Measurements from ENCODE around the gene ADGRB2. TPM values are rescaled to one million over a fixed set of nuclear protein-coding genes. Genes with fewer than 3 reads are reported as not detected.

The ADGRB2 gene
- total and polyA plus RNA-seq, 12 donors, result 0.91 to 17.9 (median 8.6) TPM

- intact Hi-C loops (cut with DNase I), result no loop called here
- H3K4me3 ChIP-seq, result no peak overlapping the region
- TF ChIP-seq CTCF (IDR thresholded peaks at IDR 0.05), result no peak
- H3K27ac ChIP-seq, result no peak overlapping the region
- 94 to 95% methylated on average over 11 of the region's 11 CpGs for WGBS, 2 donors
- ATAC-seq, result no peak
- no peaks in the 10 kb centered on the region for H3K9me3 ChIP-seq
- no peak for DNase-seq
- H3K27me3 ChIP-seq, result peaks cover 0 to 42% (median 24%) of the 10 kb centered on the region in 7 donors
- H3K36me3 ChIP-seq, result no peaks in the 10 kb centered on the region
- peaks cover 3 to 21% (median 13%) of the 10 kb centered on the region in 9 donors for H3K4me1 ChIP-seq
Measured at GRCh38 chr1:31778763-31779488, 14.8 kb upstream of the ADGRB2 start.

GRCh38 chr1:31776516-31776915 is 12.4 kb upstream of the ADGRB2 start:
- Histone ChIP-seq H3K36me3 (no peaks in the 10 kb centered on the region), H3K27me3 (peaks cover 13 to 66% (median 48%) of the 10 kb centered on the region in 7 donors), H3K4me3 (no peak overlapping the region), H3K4me1 (peaks cover 4 to 21% (median 14%) of the 10 kb centered on the region in 9 donors), H3K27ac (no peak overlapping the region), H3K9me3 (no peaks in the 10 kb centered on the region)
- intact Hi-C loops (cut with DNase I), result no loop called here
- 66 to 69% methylated on average over 3 of the region's 3 CpGs for WGBS, 2 donors
- DNase-seq (no peak), ATAC-seq (no peak)
- no peak for TF ChIP-seq CTCF (IDR thresholded peaks at IDR 0.05)

GRCh38 chr1:31776032-31776431 is 11.9 kb upstream of the ADGRB2 start:
- H3K4me3 ChIP-seq, result no peak overlapping the region
- WGBS, 2 donors, result 85 to 97% methylated on average over 5 of the region's 5 CpGs
- no peak for TF ChIP-seq CTCF (IDR thresholded peaks at IDR 0.05)
- H3K27me3 ChIP-seq, result peaks cover 13 to 68% (median 53%) of the 10 kb centered on the region in 7 donors
- H3K9me3 ChIP-seq, result no peaks in the 10 kb centered on the region
- H3K36me3 ChIP-seq, result no peaks in the 10 kb centered on the region
- intact Hi-C loops (cut with DNase I), result no loop called here
- H3K4me1 ChIP-seq, result peaks cover 0 to 17% (median 12%) of the 10 kb centered on the region in 9 donors
- no peak overlapping the region for H3K27ac ChIP-seq
- DNase-seq, result no peak
- no peak for ATAC-seq

GRCh38 chr1:31775210-31775999 is 11.3 kb upstream of the ADGRB2 start:
- DNase-seq (no peak), ATAC-seq (no peak)
- WGBS, 2 donors, result 87 to 91% methylated on average over 10 of the region's 10 CpGs
- Histone ChIP-seq H3K9me3 (no peaks in the 10 kb centered on the region), H3K4me1 (peaks cover 0 to 20% (median 12%) of the 10 kb centered on the region in 9 donors), H3K27me3 (peaks cover 13 to 68% (median 58%) of the 10 kb centered on the region in 7 donors), H3K4me3 (no peak overlapping the region), H3K36me3 (no peaks in the 10 kb centered on the region), H3K27ac (no peak overlapping the region)
- intact Hi-C loops (cut with DNase I), result no loop called here
- no peak for TF ChIP-seq CTCF (IDR thresholded peaks at IDR 0.05)

Measured in heart right ventricle (tissue), 16 donors.